ENCODE results near the gene PTPRN2.
"Not testable (repeated sequence)": the region's sequence is repeated elsewhere in the genome, so short reads cannot be mapped to it uniquely, and the experiment has no call there.

Gene PTPRN2

GRCh38 chr7:158468181-158468580 is 119.4 kb downstream of the PTPRN2 start:
- DNase-seq (ENCODE audit: low read depth in 2 of 2) = no peak

GRCh38 chr7:158467562-158467961 is 120.1 kb downstream of the PTPRN2 start:
- DNase-seq (ENCODE audit: low read depth in 2 of 2) = no peak

- DNase-seq (ENCODE audit: low read depth in 2 of 2) = no peak
These were observed 124.3 kb downstream of the PTPRN2 start for GRCh38 chr7:158463317-158463716.

GRCh38 chr7:158461824-158462223 is 125.8 kb downstream of the PTPRN2 start:
- DNase-seq (ENCODE audit: low read depth in 2 of 2) = no peak

GRCh38 chr7:158460665-158461064 is 127.0 kb downstream of the PTPRN2 start:
- DNase-seq (ENCODE audit: low read depth in 2 of 2) = no peak

GRCh38 chr7:158458716-158459282 is 128.8 kb downstream of the PTPRN2 start:
- no peak for DNase-seq (ENCODE audit: low read depth in 2 of 2)

GRCh38 chr7:158458096-158458495 is 129.5 kb downstream of the PTPRN2 start:
- DNase-seq (ENCODE audit: low read depth in 2 of 2) = no peak

- DNase-seq (ENCODE audit: low read depth in 2 of 2) = not testable (repeated sequence)
These were observed 130.0 kb downstream of the PTPRN2 start for GRCh38 chr7:158457586-158457985.

- DNase-seq (ENCODE audit: low read depth in 2 of 2) = no peak
These were observed 133.0 kb downstream of the PTPRN2 start for GRCh38 chr7:158454631-158455030.

GRCh38 chr7:158453663-158454062 is 134.0 kb downstream of the PTPRN2 start:
- no peak for DNase-seq (ENCODE audit: low read depth in 2 of 2)

- DNase-seq (ENCODE audit: low read depth in 2 of 2) = no peak
These were observed 135.3 kb downstream of the PTPRN2 start for GRCh38 chr7:158452331-158452730.

- DNase-seq (ENCODE audit: low read depth in 2 of 2) = no peak
These were observed 137.0 kb downstream of the PTPRN2 start for GRCh38 chr7:158450476-158451124.

- no peak for DNase-seq (ENCODE audit: low read depth in 2 of 2)
These were observed 137.7 kb downstream of the PTPRN2 start for GRCh38 chr7:158449942-158450341.

- no peak for DNase-seq (ENCODE audit: low read depth in 2 of 2)
These were observed 138.4 kb downstream of the PTPRN2 start for GRCh38 chr7:158449266-158449665.

- no peak for DNase-seq (ENCODE audit: low read depth in 2 of 2)
These were observed 139.1 kb downstream of the PTPRN2 start for GRCh38 chr7:158448430-158449100.

GRCh38 chr7:158447506-158448171 is 140.0 kb downstream of the PTPRN2 start:
- DNase-seq (ENCODE audit: low read depth in 2 of 2) = no peak

- DNase-seq (ENCODE audit: low read depth in 2 of 2) = no peak
These were observed 140.5 kb downstream of the PTPRN2 start for GRCh38 chr7:158447151-158447505.

- DNase-seq (ENCODE audit: low read depth in 2 of 2) = no peak
These were observed 140.9 kb downstream of the PTPRN2 start for GRCh38 chr7:158446706-158447105.

GRCh38 chr7:158446281-158446680 is 141.3 kb downstream of the PTPRN2 start:
- DNase-seq (ENCODE audit: low read depth in 2 of 2) = no peak

GRCh38 chr7:158445421-158446175 is 142.0 kb downstream of the PTPRN2 start:
- no peak for DNase-seq (ENCODE audit: low read depth in 2 of 2)

GRCh38 chr7:158444501-158445420 is 142.9 kb downstream of the PTPRN2 start:
- no peak for DNase-seq (ENCODE audit: low read depth in 2 of 2)
